H9 (cell line): ENCODE data around the gene EYA4. TPM values are rescaled to one million over a fixed set of nuclear protein-coding genes. Genes with fewer than 3 reads are reported as not detected.

Experiments
- DNase-seq: peaks from one replicate; pipeline ENCODE4 v3.0.0-alpha.2; 2017
- H2AFZ ChIP-seq: one replicate; pipeline ENCODE4 v1.6.1; 2013; ENCODE audit warnings: mild to moderate bottlenecking, low read length, control low read depth, moderate library complexity
- H2AK5ac ChIP-seq: 2 replicates; pipeline ENCODE4 v1.6.1; 2013; ENCODE audit warnings: low read length, control low read depth, mixed read lengths; ENCODE audit not compliant: insufficient read length
- H2BK120ac ChIP-seq: one replicate; pipeline ENCODE4 v1.6.1; 2013; ENCODE audit warnings: low read depth, mild to moderate bottlenecking, low read length, control low read depth, inconsistent platforms; ENCODE audit not compliant: poor library complexity, severe bottlenecking
- H2BK12ac ChIP-seq: 2 replicates; pipeline ENCODE4 v1.6.1; 2013; ENCODE audit warnings: low read length, control low read depth, mixed read lengths, low read depth; ENCODE audit not compliant: insufficient read length
- H2BK15ac ChIP-seq: 2 replicates; pipeline ENCODE4 v1.6.1; 2013; ENCODE audit warnings: low read depth, low read length, control low read depth
- H2BK20ac ChIP-seq: one replicate; pipeline ENCODE4 v1.6.1; 2013; ENCODE audit warnings: low read depth, mild to moderate bottlenecking, low read length, control low read depth, inconsistent platforms; ENCODE audit not compliant: poor library complexity, severe bottlenecking
- H2BK5ac ChIP-seq: 2 replicates; pipeline ENCODE4 v1.6.1; 2013; ENCODE audit warnings: low read length, control low read depth, mixed read lengths; ENCODE audit not compliant: insufficient read length
- H3K14ac ChIP-seq: 2 replicates; pipeline ENCODE4 v1.6.1; 2013; ENCODE audit warnings: low read length, control low read depth; ENCODE audit not compliant: insufficient read depth
- H3K18ac ChIP-seq: 2 replicates; pipeline ENCODE4 v1.6.1; 2013; ENCODE audit warnings: low read depth, mild to moderate bottlenecking, mixed read lengths, low read length, control low read depth; ENCODE audit not compliant: insufficient read length
- H3K23ac ChIP-seq: 2 replicates; pipeline ENCODE4 v1.6.1; 2013; ENCODE audit warnings: low read length, control low read depth, mixed read lengths, low read depth; ENCODE audit not compliant: insufficient read length
- H3K23me2 ChIP-seq: 2 replicates; pipeline ENCODE4 v1.6.1; 2013; ENCODE audit warnings: low read depth, mild to moderate bottlenecking, mixed read lengths, low read length, control low read depth; ENCODE audit not compliant: insufficient read length, poor library complexity, severe bottlenecking
- H3K27ac ChIP-seq: 2 replicates; pipeline ENCODE4 v1.5.1; 2013; ENCODE audit warnings: low read length, control low read depth, mixed read lengths, low read depth; ENCODE audit not compliant: insufficient read length
- H3K27me3 ChIP-seq: 2 replicates; pipeline ENCODE4 v1.6.1; 2013; ENCODE audit warnings: low read length, control low read depth, inconsistent platforms; ENCODE audit not compliant: insufficient read depth
- H3K4ac ChIP-seq: 2 replicates; pipeline ENCODE4 v1.6.1; 2013; ENCODE audit warnings: low read depth, mild to moderate bottlenecking, control low read depth, inconsistent platforms, low read length, moderate library complexity
- H3K4me1 ChIP-seq: 2 replicates; pipeline ENCODE4 v1.6.1; 2013; ENCODE audit warnings: low read length, control low read depth, inconsistent platforms; ENCODE audit not compliant: insufficient read depth
- H3K4me2 ChIP-seq: 2 replicates; pipeline ENCODE4 v1.6.1; 2013; ENCODE audit warnings: low read length, control low read depth, mixed read lengths; ENCODE audit not compliant: insufficient read length, insufficient read depth
- H3K56ac ChIP-seq: 2 replicates; pipeline ENCODE4 v1.6.1; 2013; ENCODE audit warnings: low read depth, mild to moderate bottlenecking, mixed read lengths, low read length, control low read depth; ENCODE audit not compliant: insufficient read length
- H3K79me1 ChIP-seq: 2 replicates; pipeline ENCODE4 v1.6.1; 2013; ENCODE audit warnings: low read depth, mild to moderate bottlenecking, moderate library complexity, low read length, control low read depth, inconsistent platforms; ENCODE audit not compliant: insufficient read depth, poor library complexity, severe bottlenecking
- H3K79me2 ChIP-seq: 2 replicates; pipeline ENCODE4 v1.6.1; 2013; ENCODE audit warnings: low read length, control low read depth, inconsistent platforms; ENCODE audit not compliant: insufficient read depth
- H3K9ac ChIP-seq: 2 replicates; pipeline ENCODE4 v1.6.1; 2013; ENCODE audit warnings: low read length, control low read depth, mixed read lengths; ENCODE audit not compliant: insufficient read length; ENCODE audit errors: extremely low read depth
- H3K9me3 ChIP-seq: one replicate; pipeline ENCODE4 v1.6.1; 2013; ENCODE audit warnings: low read depth, low read length, inconsistent platforms; ENCODE audit not compliant: control insufficient read depth
- H3T11ph ChIP-seq: one replicate; pipeline ENCODE4 v1.6.1; 2013; ENCODE audit warnings: mild to moderate bottlenecking, low read length, control low read depth, inconsistent platforms
- H4K20me1 ChIP-seq: one replicate; pipeline ENCODE4 v1.6.1; 2013; ENCODE audit not compliant: control insufficient read depth, insufficient read length, insufficient read depth
- H4K5ac ChIP-seq: 2 replicates; pipeline ENCODE4 v1.6.1; 2013; ENCODE audit warnings: low read depth, mild to moderate bottlenecking, mixed read lengths, low read length, control low read depth; ENCODE audit not compliant: insufficient read length
- H4K8ac ChIP-seq: replicated peaks from 2 replicates; pipeline ENCODE4 v1.6.1; 2013; ENCODE audit warnings: low read length, control low read depth, mixed read lengths, low read depth; ENCODE audit not compliant: insufficient read length
- H4K91ac ChIP-seq: 2 replicates; pipeline ENCODE4 v1.6.1; 2013; ENCODE audit warnings: low read depth, mild to moderate bottlenecking, moderate library complexity, mixed read lengths, low read length, control low read depth; ENCODE audit not compliant: insufficient read length
- H3K27ac Mint-ChIP-seq, 3 experiments: 2 replicates in 2 of 3; 3 replicates in 1 of 3; pipeline ENCODE4 v1.8.0; 2020 to 2021; ENCODE audit warnings: mixed read lengths in 3 of 3, mild to moderate bottlenecking in 1 of 3, moderate library complexity in 1 of 3
- H3K27me3 Mint-ChIP-seq: 2 replicates; pipeline ENCODE4 v1.8.0; 2021; ENCODE audit warnings: low read depth, mild to moderate bottlenecking, moderate library complexity, mixed read lengths
- H3K36me3 Mint-ChIP-seq, 3 experiments: 2 replicates in 2 of 3; 3 replicates in 1 of 3; pipeline ENCODE4 v1.8.0; 2020 to 2021; ENCODE audit warnings: low read depth in 3 of 3, mixed read lengths in 3 of 3; ENCODE audit not compliant: insufficient read depth in 1 of 3
- H3K4me1 Mint-ChIP-seq, 2 experiments: 2 replicates each; pipeline ENCODE4 v1.8.0; 2020; ENCODE audit warnings: mixed read lengths in 2 of 2
- H3K4me3 Mint-ChIP-seq, 2 experiments: 2 replicates in 1 of 2; 3 replicates in 1 of 2; pipeline ENCODE4 v1.8.0; 2020 to 2021; ENCODE audit warnings: mild to moderate bottlenecking in 2 of 2, mixed read lengths in 2 of 2, moderate library complexity in 1 of 2
- H3K9me3 Mint-ChIP-seq, 2 experiments: 2 replicates in 1 of 2; 3 replicates in 1 of 2; pipeline ENCODE4 v1.8.0; 2020; ENCODE audit warnings: mild to moderate bottlenecking in 2 of 2, mixed read lengths in 2 of 2, moderate library complexity in 1 of 2
- CTCF ChIP-seq: fragments of 200-600 bp; sonication (generic); conservative IDR thresholded peaks from 3 replicates; pipeline ENCODE4 v1.8.0; 2021; ENCODE audit warnings: antibody characterized with exemption, mild to moderate bottlenecking
- WGBS: extraction: QIAGEN DNeasy Blood & Tissue Kit; methylation state at CpG from one replicate; pipeline ENCODE4 v1.1.7; 2013; ENCODE audit warnings: missing lambda C conversion rate, low lambda C conversion rate, mixed read lengths; ENCODE audit not compliant: insufficient read length; ENCODE audit errors: extremely low coverage; 5-methylcytosine and 5-hydroxymethylcytosine counted together
- total RNA-seq: library from RNA; stranded (reverse); gene quantifications from 2 replicates; pipeline ENCODE4 v1.2.1, GENCODE V29; 2021

The EYA4 gene
- total RNA-seq, 1 experiment from 2014 or later = 0.26 TPM

GRCh38 chr6:133203344-133203697, 37.8 kb upstream of the EYA4 start:
- H3K79me1 ChIP-seq = no peaks in the 10 kb centered on the region
- H3K9me3 ChIP-seq = no peaks in the 10 kb centered on the region
- H4K91ac ChIP-seq = no peak overlapping the region
- Mint-ChIP-seq H3K9me3 (no peaks in the 10 kb centered on the region; a peak in 1 of 5 replicates), H3K4me3 (no peak overlapping the region), H3K4me1 (no peaks in the 10 kb centered on the region), H3K36me3 (no peaks in the 10 kb centered on the region), H3K27ac (no peak overlapping the region), H3K27me3 (no peaks in the 10 kb centered on the region)
- WGBS = no CpG with 5 or more reads among the region's 5 CpGs
- H4K8ac ChIP-seq = no peak overlapping the region
- H3K27me3 ChIP-seq = no peaks in the 10 kb centered on the region
- no peaks in the 10 kb centered on the region for H3K4me1 ChIP-seq
- H2BK12ac ChIP-seq = no peak overlapping the region
- H4K5ac ChIP-seq = no peak overlapping the region
- no peak overlapping the region for H3K18ac ChIP-seq
- no peak overlapping the region for H2AFZ ChIP-seq
- no peaks in the 10 kb centered on the region for H4K20me1 ChIP-seq
- H3K23me2 ChIP-seq = no peaks in the 10 kb centered on the region
- no peak overlapping the region for H2BK5ac ChIP-seq
- no peak overlapping the region for H3K27ac ChIP-seq
- no peak overlapping the region for H3K56ac ChIP-seq
- H2AK5ac ChIP-seq = no peak overlapping the region
- no peak for TF ChIP-seq CTCF
- no peak overlapping the region for H2BK20ac ChIP-seq
- no peak overlapping the region for H3K9ac ChIP-seq
- H3T11ph ChIP-seq = no peak overlapping the region
- no peaks in the 10 kb centered on the region for H3K79me2 ChIP-seq
- H2BK15ac ChIP-seq = no peak overlapping the region
- H3K4ac ChIP-seq = no peak overlapping the region
- H3K14ac ChIP-seq = no peak overlapping the region
- no peak overlapping the region for H2BK120ac ChIP-seq
- H3K23ac ChIP-seq = no peak overlapping the region
- no peak overlapping the region for H3K4me2 ChIP-seq
- no peak for DNase-seq
